ENCODE data around the gene TAPT1. TPM values are rescaled to one million over a fixed set of nuclear protein-coding genes. Genes with fewer than 3 reads are reported as not detected.
"Not testable (repeated sequence)": the region's sequence is repeated elsewhere in the genome, so short reads cannot be mapped to it uniquely, and the experiment has no call there.

TAPT1 gene
- total RNA-seq, 1 donor from 2014 or later: 45.9 TPM

- DNase-seq (ENCODE audit: low spot score): no peak
Measured at GRCh38 chr4:16171831-16172230, 54.4 kb downstream of the TAPT1 start.

GRCh38 chr4:16169490-16169889 is 56.8 kb downstream of the TAPT1 start:
- no peak for DNase-seq (ENCODE audit: low spot score)

- no peak for DNase-seq (ENCODE audit: low spot score)
Measured at GRCh38 chr4:16168710-16169388, 57.4 kb downstream of the TAPT1 start.

GRCh38 chr4:16168144-16168543 is 58.1 kb downstream of the TAPT1 start:
- DNase-seq (ENCODE audit: low spot score): no peak

GRCh38 chr4:16165931-16166330 is 60.3 kb downstream of the TAPT1 start:
- DNase-seq (ENCODE audit: low spot score): no peak

GRCh38 chr4:16162891-16163290 is 63.4 kb downstream of the TAPT1 start:
- DNase-seq (ENCODE audit: low spot score): no peak

GRCh38 chr4:16161851-16162408 is 64.3 kb downstream of the TAPT1 start:
- no peak for DNase-seq (ENCODE audit: low spot score)

- DNase-seq (ENCODE audit: low spot score): no peak
Measured at GRCh38 chr4:16160457-16160856, 65.8 kb downstream of the TAPT1 start.

GRCh38 chr4:16159286-16159685 is 67.0 kb downstream of the TAPT1 start:
- no peak for DNase-seq (ENCODE audit: low spot score)

GRCh38 chr4:16158504-16158852 is 67.8 kb downstream of the TAPT1 start:
- no peak for DNase-seq (ENCODE audit: low spot score)

- no peak for DNase-seq (ENCODE audit: low spot score)
Measured at GRCh38 chr4:16157609-16158503, 68.4 kb downstream of the TAPT1 start.

GRCh38 chr4:16155528-16156169 is 70.6 kb downstream of the TAPT1 start:
- no peak for DNase-seq (ENCODE audit: low spot score)

GRCh38 chr4:16154451-16154850 is 71.8 kb downstream of the TAPT1 start:
- DNase-seq (ENCODE audit: low spot score): no peak

- no peak for DNase-seq (ENCODE audit: low spot score)
Measured at GRCh38 chr4:16150716-16151115, 75.6 kb downstream of the TAPT1 start.

GRCh38 chr4:16144913-16145312 is 81.4 kb downstream of the TAPT1 start:
- not testable (repeated sequence) for DNase-seq (ENCODE audit: low spot score)

GRCh38 chr4:16142598-16143310 is 83.5 kb downstream of the TAPT1 start:
- no peak for DNase-seq (ENCODE audit: low spot score)

GRCh38 chr4:16140879-16141249 is 85.4 kb downstream of the TAPT1 start:
- DNase-seq (ENCODE audit: low spot score): peak; percentile 63

GRCh38 chr4:16140231-16140878 is 85.9 kb downstream of the TAPT1 start:
- no peak for DNase-seq (ENCODE audit: low spot score)

- no peak for DNase-seq (ENCODE audit: low spot score)
Measured at GRCh38 chr4:16139066-16139945, 87.0 kb downstream of the TAPT1 start.

- no peak for DNase-seq (ENCODE audit: low spot score)
Measured at GRCh38 chr4:16136827-16137226, 89.4 kb downstream of the TAPT1 start.

Measured in mucosa of gallbladder (tissue), 1 donor.